T-helper 17 cell (primary cell): ENCODE data around the gene ABCD3. TPM values are rescaled to one million over a fixed set of nuclear protein-coding genes. Genes with fewer than 3 reads are reported as not detected.

Experiments
- ATAC-seq: fragments of 150-1000 bp; cut with Tn5 transposase; 2 replicates; pipeline ENCODE4 v1.10.0; 2021; ENCODE audit warnings: mild to moderate bottlenecking, moderate library complexity
- DNase-seq, 3 donors: peaks; one replicate each; pipeline versions ENCODE4 v3.0.0 to v3.0.0-alpha.2; 2020 to 2021
- H3K9me3 ChIP-seq: one replicate; pipeline ENCODE4 v1.7.0; 2013; ENCODE audit warnings: low read length, mild to moderate bottlenecking; ENCODE audit not compliant: control insufficient read depth, poor library complexity, severe bottlenecking
- H3K27ac Mint-ChIP-seq: one replicate; pipeline ENCODE4 v1.8.0; 2022; ENCODE audit warnings: mild to moderate bottlenecking, moderate library complexity, mixed read lengths
- H3K27me3 Mint-ChIP-seq: one replicate; pipeline ENCODE4 v1.8.0; 2022; ENCODE audit warnings: mixed read lengths
- H3K36me3 Mint-ChIP-seq: one replicate; pipeline ENCODE4 v1.8.0; 2022; ENCODE audit warnings: low read depth, mixed read lengths
- H3K4me1 Mint-ChIP-seq: one replicate; pipeline ENCODE4 v1.8.0; 2022; ENCODE audit warnings: mild to moderate bottlenecking, mixed read lengths
- H3K4me3 Mint-ChIP-seq: one replicate; pipeline ENCODE4 v1.8.0; 2022; ENCODE audit warnings: mild to moderate bottlenecking, moderate library complexity, mixed read lengths
- total RNA-seq, 4 donors: library from RNA in 2 of 4; stranded (reverse) in 2 of 4; gene quantifications; one replicate each; pipeline ENCODE4 v1.2.3 and lab custom pipeline; 2022 to 2026

Gene ABCD3
- total RNA-seq, 2 donors from 2014 or later: 17.1 to 18.1 TPM

- ATAC-seq (no peak), DNase-seq (no peak)
- Mint-ChIP-seq H3K4me3 (no peak overlapping the region), H3K27ac (no peak overlapping the region), H3K4me1 (peaks cover 2% of the 10 kb centered on the region), H3K36me3 (no peaks in the 10 kb centered on the region), H3K27me3 (peaks cover 11% of the 10 kb centered on the region)
- H3K9me3 ChIP-seq: no peaks in the 10 kb centered on the region
These were observed 110.1 kb downstream of the ABCD3 start for GRCh38 chr1:94528299-94528698.

GRCh38 chr1:94528826-94529225 is 110.6 kb downstream of the ABCD3 start:
- no peak overlapping the region for H3K27ac Mint-ChIP-seq
- peaks cover 5% of the 10 kb centered on the region for H3K4me1 Mint-ChIP-seq
- no peaks in the 10 kb centered on the region for H3K36me3 Mint-ChIP-seq

GRCh38 chr1:94529416-94529815 is 111.2 kb downstream of the ABCD3 start:
- H3K9me3 ChIP-seq: no peaks in the 10 kb centered on the region
- H3K27ac Mint-ChIP-seq: no peak overlapping the region
- H3K27me3 Mint-ChIP-seq: peaks cover 12% of the 10 kb centered on the region
- H3K4me3 Mint-ChIP-seq: no peak overlapping the region
- H3K4me1 Mint-ChIP-seq: peaks cover 5% of the 10 kb centered on the region
- no peaks in the 10 kb centered on the region for H3K36me3 Mint-ChIP-seq
- DNase-seq: no peak
- no peak for ATAC-seq

More at GRCh38 chr1:94528826-94529225, 110.6 kb downstream of the ABCD3 start:
- H3K27me3 Mint-ChIP-seq: peaks cover 11% of the 10 kb centered on the region
- no peak overlapping the region for H3K4me3 Mint-ChIP-seq
- H3K9me3 ChIP-seq: no peaks in the 10 kb centered on the region
- DNase-seq (no peak), ATAC-seq (no peak)

GRCh38 chr1:94530373-94530878 is 112.2 kb downstream of the ABCD3 start:
- ATAC-seq (no peak), DNase-seq (no peak)
- Mint-ChIP-seq H3K27me3 (peaks cover 21% of the 10 kb centered on the region), H3K36me3 (no peaks in the 10 kb centered on the region), H3K4me3 (no peak overlapping the region), H3K27ac (no peak overlapping the region), H3K4me1 (peaks cover 5% of the 10 kb centered on the region)
- H3K9me3 ChIP-seq: no peaks in the 10 kb centered on the region

- Mint-ChIP-seq H3K27me3 (peaks cover 29% of the 10 kb centered on the region), H3K4me3 (no peak overlapping the region), H3K4me1 (peaks cover 5% of the 10 kb centered on the region), H3K36me3 (no peaks in the 10 kb centered on the region), H3K27ac (no peak overlapping the region)
- no peaks in the 10 kb centered on the region for H3K9me3 ChIP-seq
- no peak for DNase-seq
- no peak for ATAC-seq
These were observed 113.5 kb downstream of the ABCD3 start for GRCh38 chr1:94531664-94532063.

- ATAC-seq (no peak), DNase-seq (no peak)
- peaks cover 33% of the 10 kb centered on the region for H3K27me3 Mint-ChIP-seq
- H3K9me3 ChIP-seq: no peaks in the 10 kb centered on the region
- no peaks in the 10 kb centered on the region for H3K36me3 Mint-ChIP-seq
- no peak overlapping the region for H3K27ac Mint-ChIP-seq
- peaks cover 5% of the 10 kb centered on the region for H3K4me1 Mint-ChIP-seq
- H3K4me3 Mint-ChIP-seq: no peak overlapping the region
These were observed 113.9 kb downstream of the ABCD3 start for GRCh38 chr1:94532077-94532476.

- Mint-ChIP-seq H3K27ac (no peak overlapping the region), H3K4me1 (peaks cover 5% of the 10 kb centered on the region), H3K36me3 (peaks cover 2% of the 10 kb centered on the region), H3K4me3 (no peak overlapping the region), H3K27me3 (peaks cover 59% of the 10 kb centered on the region)
- ATAC-seq (no peak), DNase-seq (no peak)
- no peaks in the 10 kb centered on the region for H3K9me3 ChIP-seq
These were observed 116.9 kb downstream of the ABCD3 start for GRCh38 chr1:94535095-94535494.

GRCh38 chr1:94535879-94536278 is 117.7 kb downstream of the ABCD3 start:
- Mint-ChIP-seq H3K4me1 (peaks cover 2% of the 10 kb centered on the region), H3K4me3 (no peak overlapping the region), H3K36me3 (peaks cover 2% of the 10 kb centered on the region), H3K27me3 (peaks cover 67% of the 10 kb centered on the region), H3K27ac (no peak overlapping the region)
- DNase-seq (no peak), ATAC-seq (no peak)
- H3K9me3 ChIP-seq: no peaks in the 10 kb centered on the region

- Mint-ChIP-seq H3K4me1 (peaks cover 6% of the 10 kb centered on the region), H3K4me3 (no peak overlapping the region), H3K36me3 (peaks cover 2% of the 10 kb centered on the region), H3K27me3 (peaks cover 74% of the 10 kb centered on the region), H3K27ac (no peak overlapping the region)
- no peak for ATAC-seq
- no peak for DNase-seq
- no peaks in the 10 kb centered on the region for H3K9me3 ChIP-seq
These were observed 119.1 kb downstream of the ABCD3 start for GRCh38 chr1:94537254-94537653.

- H3K27me3 Mint-ChIP-seq: peaks cover 73% of the 10 kb centered on the region
- H3K27ac Mint-ChIP-seq: no peak overlapping the region
- DNase-seq (no peak), ATAC-seq (no peak)
- no peak overlapping the region for H3K4me3 Mint-ChIP-seq
- peaks cover 2% of the 10 kb centered on the region for H3K36me3 Mint-ChIP-seq
- no peaks in the 10 kb centered on the region for H3K9me3 ChIP-seq
- peaks cover 10% of the 10 kb centered on the region for H3K4me1 Mint-ChIP-seq
These were observed 120.1 kb downstream of the ABCD3 start for GRCh38 chr1:94538243-94538827.

- H3K4me1 Mint-ChIP-seq: peaks cover 8% of the 10 kb centered on the region
- H3K36me3 Mint-ChIP-seq: peaks cover 2% of the 10 kb centered on the region
- DNase-seq (no peak), ATAC-seq (no peak)
- H3K27ac Mint-ChIP-seq: no peak overlapping the region
- no peaks in the 10 kb centered on the region for H3K9me3 ChIP-seq
- H3K4me3 Mint-ChIP-seq: no peak overlapping the region
- peaks cover 83% of the 10 kb centered on the region for H3K27me3 Mint-ChIP-seq
These were observed 121.3 kb downstream of the ABCD3 start for GRCh38 chr1:94539496-94539895.

- Mint-ChIP-seq H3K27me3 (peaks cover 82% of the 10 kb centered on the region), H3K36me3 (peaks cover 4% of the 10 kb centered on the region), H3K4me3 (peak overlapping the region; percentile 74), H3K4me1 (peaks cover 8% of the 10 kb centered on the region), H3K27ac (no peak overlapping the region)
- H3K9me3 ChIP-seq: no peaks in the 10 kb centered on the region
- ATAC-seq (no peak), DNase-seq (no peak)
These were observed 122.5 kb downstream of the ABCD3 start for GRCh38 chr1:94540440-94541245.

GRCh38 chr1:94541246-94542087 is 123.3 kb downstream of the ABCD3 start, which contains the start of gene F3:
TSS of gene F3 (minus strand) at chr1:94541759. CDS start at chr1:94541636, 123 bp downstream.
- no peaks in the 10 kb centered on the region for H3K9me3 ChIP-seq
- peaks cover 4% of the 10 kb centered on the region for H3K36me3 Mint-ChIP-seq
- H3K27ac Mint-ChIP-seq: no peak within 1 kb of the TSS
- peaks cover 83% of the 10 kb centered on the region for H3K27me3 Mint-ChIP-seq
- H3K4me1 Mint-ChIP-seq: peaks cover 8% of the 10 kb centered on the region
- peak in 1 of 3 donors; percentile 4 for DNase-seq
- peak; percentile 75 for ATAC-seq
- peak within 1 kb of the TSS; percentile 82 for H3K4me3 Mint-ChIP-seq
